ENCODE measurements around the gene THRB.
A peak's percentile ranks its signal among the peaks of the same experiment; 100 is the strongest.

THRB gene

GRCh38 chr3:24180616-24181015 is 314.0 kb downstream of the THRB start:
- DNase-seq (ENCODE audit: low spot score) = no peak

- DNase-seq (ENCODE audit: low spot score) = no peak
Measured at GRCh38 chr3:24177201-24177600, 317.4 kb downstream of the THRB start.

- DNase-seq (ENCODE audit: low spot score) = no peak
Measured at GRCh38 chr3:24174614-24175013, 320.0 kb downstream of the THRB start.

- no peak for DNase-seq (ENCODE audit: low spot score)
Measured at GRCh38 chr3:24168977-24169376, 325.7 kb downstream of the THRB start.

- DNase-seq (ENCODE audit: low spot score) = no peak
Measured at GRCh38 chr3:24167429-24167828, 327.2 kb downstream of the THRB start.

GRCh38 chr3:24166515-24166914 is 328.1 kb downstream of the THRB start:
- no peak for DNase-seq (ENCODE audit: low spot score)

- DNase-seq (ENCODE audit: low spot score) = no peak
Measured at GRCh38 chr3:24165603-24165982, 329.1 kb downstream of the THRB start.

GRCh38 chr3:24164967-24165602 is 329.6 kb downstream of the THRB start:
- DNase-seq (ENCODE audit: low spot score) = no peak

GRCh38 chr3:24162929-24163328 is 331.7 kb downstream of the THRB start:
- DNase-seq (ENCODE audit: low spot score) = no peak

GRCh38 chr3:24161841-24162240 is 332.8 kb downstream of the THRB start:
- DNase-seq (ENCODE audit: low spot score) = no peak

- DNase-seq (ENCODE audit: low spot score) = peak; percentile 54
Measured at GRCh38 chr3:24160424-24161095, 334.1 kb downstream of the THRB start.

GRCh38 chr3:24158761-24159454 is 335.7 kb downstream of the THRB start:
- DNase-seq (ENCODE audit: low spot score) = no peak

GRCh38 chr3:24157106-24157505 is 337.5 kb downstream of the THRB start:
- DNase-seq (ENCODE audit: low spot score) = no peak

GRCh38 chr3:24156466-24156865 is 338.2 kb downstream of the THRB start:
- no peak for DNase-seq (ENCODE audit: low spot score)

- no peak for DNase-seq (ENCODE audit: low spot score)
Measured at GRCh38 chr3:24155276-24155675, 339.4 kb downstream of the THRB start.

GRCh38 chr3:24154781-24155180 is 339.9 kb downstream of the THRB start:
- DNase-seq (ENCODE audit: low spot score) = no peak

- no peak for DNase-seq (ENCODE audit: low spot score)
Measured at GRCh38 chr3:24154013-24154695, 340.5 kb downstream of the THRB start.

GRCh38 chr3:24151594-24151993 is 343.1 kb downstream of the THRB start:
- DNase-seq (ENCODE audit: low spot score) = no peak

- DNase-seq (ENCODE audit: low spot score) = no peak
Measured at GRCh38 chr3:24149032-24149431, 345.6 kb downstream of the THRB start.

- no peak for DNase-seq (ENCODE audit: low spot score)
Measured at GRCh38 chr3:24145981-24146822, 348.4 kb downstream of the THRB start.

GRCh38 chr3:24145481-24145880 is 349.2 kb downstream of the THRB start:
- no peak for DNase-seq (ENCODE audit: low spot score)

GRCh38 chr3:24142127-24142526 is 352.5 kb downstream of the THRB start:
- DNase-seq (ENCODE audit: low spot score) = no peak

Data from ecto neural progenitor cell (in vitro differentiated cells).